ENCODE measurements around the gene CFAP410. TPM values are rescaled to one million over a fixed set of nuclear protein-coding genes. Genes with fewer than 3 reads are reported as not detected.

Gene CFAP410
- total and polyA plus RNA-seq, 11 donors = 10.4 to 31.6 (median 16.4) TPM

DNA sequence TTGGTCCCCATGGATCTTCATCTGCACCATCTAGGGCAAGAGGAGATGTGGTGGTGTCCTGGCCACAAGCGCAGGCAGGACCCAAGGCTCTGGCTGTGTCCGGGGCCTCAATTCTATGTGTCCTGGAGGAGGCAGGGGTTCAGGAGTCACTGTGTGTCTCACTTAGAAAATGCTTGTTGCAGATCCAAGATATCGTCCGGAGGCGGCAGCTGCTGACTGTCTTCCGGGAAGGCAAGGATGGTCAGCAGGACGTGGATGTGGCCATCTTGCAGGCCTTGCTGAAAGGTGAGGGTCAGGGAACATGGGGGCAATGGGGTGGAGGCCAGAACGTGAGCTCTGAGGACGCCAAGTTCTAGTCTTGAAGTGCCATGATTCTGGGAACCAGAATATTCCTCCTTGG is 43.3 kb upstream of the CFAP410 start:
- 85 to 89% (median 87%) methylated on average over 9 of the region's 9 CpGs for WGBS, 4 donors
- ATAC-seq = no peak
- TF ChIP-seq, protein P1, sequence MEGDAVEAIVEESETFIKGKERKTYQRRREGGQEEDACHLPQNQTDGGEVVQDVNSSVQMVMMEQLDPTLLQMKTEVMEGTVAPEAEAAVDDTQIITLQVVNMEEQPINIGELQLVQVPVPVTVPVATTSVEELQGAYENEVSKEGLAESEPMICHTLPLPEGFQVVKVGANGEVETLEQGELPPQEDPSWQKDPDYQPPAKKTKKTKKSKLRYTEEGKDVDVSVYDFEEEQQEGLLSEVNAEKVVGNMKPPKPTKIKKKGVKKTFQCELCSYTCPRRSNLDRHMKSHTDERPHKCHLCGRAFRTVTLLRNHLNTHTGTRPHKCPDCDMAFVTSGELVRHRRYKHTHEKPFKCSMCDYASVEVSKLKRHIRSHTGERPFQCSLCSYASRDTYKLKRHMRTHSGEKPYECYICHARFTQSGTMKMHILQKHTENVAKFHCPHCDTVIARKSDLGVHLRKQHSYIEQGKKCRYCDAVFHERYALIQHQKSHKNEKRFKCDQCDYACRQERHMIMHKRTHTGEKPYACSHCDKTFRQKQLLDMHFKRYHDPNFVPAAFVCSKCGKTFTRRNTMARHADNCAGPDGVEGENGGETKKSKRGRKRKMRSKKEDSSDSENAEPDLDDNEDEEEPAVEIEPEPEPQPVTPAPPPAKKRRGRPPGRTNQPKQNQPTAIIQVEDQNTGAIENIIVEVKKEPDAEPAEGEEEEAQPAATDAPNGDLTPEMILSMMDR (IDR thresholded peaks at IDR 0.05) = no peak
- no peak for TF ChIP-seq POLR2A (IDR thresholded peaks at IDR 0.05)
- Histone ChIP-seq H3K27ac (no peak overlapping the region), H3K4me3 (no peak overlapping the region), H3K9me3 (peaks cover 0 to 43% (median 32%) of the 10 kb centered on the region in 12 donors), H3K27me3 (peaks cover 0 to 22% (median 0%) of the 10 kb centered on the region in 9 donors), H3K4me1 (no peaks in the 10 kb centered on the region), H3K36me3 (peaks cover 0 to 56% (median 0%) of the 10 kb centered on the region in 9 donors)
- intact Hi-C loops (cut with DNase I) = loop anchor here in 1 of 10 donors (10.0 kb wide), 1 partner anchor 58 kb away; no protein-coding TSS in a partner anchor
- DNase-seq = no peak

DNA sequence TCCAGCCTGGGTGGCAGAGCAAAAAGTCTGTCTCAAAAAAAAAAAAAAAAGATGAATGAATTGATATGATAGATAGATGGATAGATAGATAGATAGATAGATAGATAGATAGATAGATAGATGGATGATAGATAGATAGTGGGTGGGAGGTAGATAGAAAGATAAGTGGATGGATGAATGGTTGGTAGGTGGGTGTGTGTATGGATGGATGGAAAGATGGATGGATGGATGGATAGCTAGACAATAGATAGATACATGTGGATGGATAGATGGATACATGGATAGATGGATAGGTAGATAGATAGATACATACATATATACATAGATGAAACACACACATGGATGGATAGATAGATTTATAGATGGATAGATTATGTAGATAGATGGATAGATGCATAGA is 42.7 kb upstream of the CFAP410 start:
- ATAC-seq (no peak), DNase-seq (no peak)
- Histone ChIP-seq H3K36me3 (peaks cover 0 to 56% (median 0%) of the 10 kb centered on the region in 9 donors), H3K4me1 (no peaks in the 10 kb centered on the region), H3K9me3 (peaks cover 0 to 37% (median 30%) of the 10 kb centered on the region in 12 donors), H3K27ac (no peak overlapping the region), H3K27me3 (peaks cover 0 to 23% (median 0%) of the 10 kb centered on the region in 9 donors), H3K4me3 (no peak overlapping the region)
- TF ChIP-seq POLR2A (IDR thresholded peaks at IDR 0.05) = no peak
- TF ChIP-seq, protein P1 (IDR thresholded peaks at IDR 0.05) = no peak
- intact Hi-C loops (cut with DNase I) = loop anchor here in 1 of 10 donors (10.0 kb wide), 1 partner anchor 57 kb away; no protein-coding TSS in a partner anchor

DNA sequence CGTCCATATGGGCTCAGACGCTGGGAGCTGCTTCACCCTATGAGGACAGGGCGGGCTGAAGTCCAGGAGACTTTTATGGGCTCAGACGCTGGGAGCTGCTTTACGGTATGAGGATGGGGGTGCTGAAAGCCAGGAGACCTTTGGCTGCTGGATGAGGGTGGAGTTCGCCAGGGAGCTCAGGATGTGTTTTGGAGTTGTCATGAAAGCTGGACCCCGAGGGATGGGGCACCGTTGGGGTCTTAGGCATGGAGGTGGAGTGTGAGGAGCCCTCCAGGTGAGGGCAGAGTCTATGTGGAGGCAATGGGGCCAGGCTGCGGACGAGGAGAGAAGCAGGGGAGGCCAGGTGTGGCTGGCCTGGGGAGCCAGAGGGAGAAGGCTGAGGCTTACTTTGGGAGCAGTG is 41.7 kb upstream of the CFAP410 start:
- Histone ChIP-seq H3K4me3 (no peak overlapping the region), H3K27me3 (peaks cover 0 to 30% (median 5%) of the 10 kb centered on the region in 9 donors), H3K9me3 (peaks cover 0 to 27% (median 21%) of the 10 kb centered on the region in 12 donors), H3K27ac (no peak overlapping the region), H3K4me1 (no peaks in the 10 kb centered on the region), H3K36me3 (peaks cover 0 to 63% (median 0%) of the 10 kb centered on the region in 9 donors)
- intact Hi-C loops (cut with DNase I) = loop anchor here in 1 of 10 donors (10.0 kb wide), 1 partner anchor 56 kb away; no protein-coding TSS in a partner anchor
- no peak for ATAC-seq
- peak in 1 of 5 donors; percentile 3 for DNase-seq
- TF ChIP-seq, protein P1 (IDR thresholded peaks at IDR 0.05) = no peak
- no peak for TF ChIP-seq POLR2A (IDR thresholded peaks at IDR 0.05)
- 77 to 90% (median 78%) methylated on average over 10 of the region's 10 CpGs for WGBS, 4 donors

DNA sequence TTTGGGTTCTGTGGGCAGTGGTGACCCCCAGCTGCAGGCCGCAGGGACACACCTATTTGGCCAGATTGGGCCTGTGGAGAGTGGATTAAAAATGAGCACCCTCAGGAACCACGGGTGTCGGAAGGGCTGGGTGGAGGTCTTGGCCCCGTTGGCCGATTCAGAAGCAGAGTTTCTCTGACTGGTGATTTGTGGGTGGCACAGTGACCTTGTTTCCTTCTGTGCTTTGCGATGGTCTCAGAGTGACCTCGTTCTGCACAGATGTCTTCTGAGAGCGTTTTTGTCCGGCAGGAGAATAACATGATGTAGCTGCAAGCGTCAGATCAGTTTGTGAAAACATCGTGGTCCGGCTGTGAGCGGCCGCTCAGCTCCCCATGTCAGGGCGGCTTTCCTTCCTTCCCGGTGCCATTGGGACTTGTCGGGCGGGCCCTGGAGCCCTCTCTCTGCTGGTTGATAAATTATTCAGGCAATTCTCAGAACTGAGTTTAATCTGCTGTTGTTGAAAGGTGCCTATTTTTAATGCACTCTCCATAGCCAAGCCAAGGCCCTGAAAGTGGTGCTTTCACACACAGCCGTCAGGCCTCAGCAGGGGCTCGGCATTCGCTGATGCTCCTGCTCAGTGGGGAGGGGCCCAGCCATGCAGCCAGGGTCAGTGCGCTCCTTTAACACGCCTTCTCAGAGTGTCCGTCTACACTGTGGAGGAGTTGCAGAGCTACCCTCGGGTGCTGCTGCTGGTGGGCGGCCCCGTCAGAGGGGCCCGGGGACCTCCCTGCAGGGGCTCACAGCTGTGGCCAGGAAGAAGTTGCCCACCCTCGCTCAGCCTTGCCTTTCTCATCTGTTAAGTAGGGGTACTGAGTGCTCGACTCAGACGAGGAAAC is 41.0 kb upstream of the CFAP410 start:
- no peak for TF ChIP-seq POLR2A (IDR thresholded peaks at IDR 0.05)
- TF ChIP-seq, protein P1 (IDR thresholded peaks at IDR 0.05) = no peak
- 48 to 57% (median 53%) methylated on average over 20 to 31 of the region's 31 CpGs for WGBS, 4 donors
- Histone ChIP-seq H3K27me3 (peaks cover 0 to 30% (median 5%) of the 10 kb centered on the region in 9 donors), H3K4me3 (no peak overlapping the region), H3K9me3 (peaks cover 0 to 20% (median 15%) of the 10 kb centered on the region in 12 donors), H3K4me1 (peaks cover 0 to 6% (median 0%) of the 10 kb centered on the region in 12 donors), H3K27ac (no peak overlapping the region), H3K36me3 (peaks cover 0 to 64% (median 0%) of the 10 kb centered on the region in 9 donors)
- DNase-seq (peak in 1 of 5 donors; percentile 2), ATAC-seq (no peak)
- intact Hi-C loops (cut with DNase I) = loop anchor here in 2 of 10 donors (10.0 kb wide), 2 partner anchors 55 to 65 kb away; no protein-coding TSS in a partner anchor

All from heart left ventricle (tissue), 16 donors.